AG08395 (cell line): ENCODE measurements around the gene SLC2A13.
A peak's percentile ranks its signal among the peaks of the same experiment; 100 is the strongest.

Experiments used
- DNase-seq: peaks from one replicate; pipeline ENCODE4 v3.0.0; 2012; ENCODE audit warnings: mixed read lengths, low spot score

The SLC2A13 gene

DNA sequence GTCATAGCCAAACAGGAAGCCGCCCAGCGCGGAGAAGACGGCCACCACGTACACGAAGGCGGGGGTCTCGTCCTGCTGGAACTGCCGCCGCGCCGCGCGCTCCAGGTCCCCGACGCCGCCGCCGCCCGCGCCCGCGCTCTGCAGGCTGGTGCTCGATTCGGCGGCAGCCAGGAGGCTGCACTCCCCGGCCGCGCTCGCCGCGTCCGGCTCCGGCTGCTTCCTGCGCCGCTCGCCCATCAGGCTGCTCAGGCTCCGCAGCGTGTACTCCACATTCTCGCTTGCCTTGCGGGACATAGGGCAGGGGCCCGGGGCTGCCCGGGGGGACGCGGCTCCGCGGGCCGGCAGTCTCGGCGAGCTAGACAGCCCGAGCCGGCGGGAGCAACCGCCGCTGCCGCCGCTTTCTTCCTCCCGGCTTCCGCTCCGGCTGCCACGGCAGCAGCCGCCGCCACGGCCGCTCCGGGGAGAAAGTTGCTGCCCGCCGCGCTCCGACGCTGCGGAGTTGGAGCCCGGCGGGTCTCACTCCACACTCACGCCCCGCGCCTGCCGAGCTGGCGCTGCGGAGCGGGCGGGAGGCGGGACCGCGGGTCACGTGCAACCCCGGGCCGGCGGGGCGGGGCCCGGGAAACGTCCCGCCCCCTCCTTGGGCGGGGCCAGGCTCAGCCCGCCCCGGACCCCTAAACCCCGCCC, at the start of gene SLC2A13:
Gene SLC2A13 (minus strand): TSS at position 567 of the 687 bp plus-strand sequence. CDS start 273 bp downstream, at position 294.
- peak; percentile 94 for DNase-seq

DNA sequence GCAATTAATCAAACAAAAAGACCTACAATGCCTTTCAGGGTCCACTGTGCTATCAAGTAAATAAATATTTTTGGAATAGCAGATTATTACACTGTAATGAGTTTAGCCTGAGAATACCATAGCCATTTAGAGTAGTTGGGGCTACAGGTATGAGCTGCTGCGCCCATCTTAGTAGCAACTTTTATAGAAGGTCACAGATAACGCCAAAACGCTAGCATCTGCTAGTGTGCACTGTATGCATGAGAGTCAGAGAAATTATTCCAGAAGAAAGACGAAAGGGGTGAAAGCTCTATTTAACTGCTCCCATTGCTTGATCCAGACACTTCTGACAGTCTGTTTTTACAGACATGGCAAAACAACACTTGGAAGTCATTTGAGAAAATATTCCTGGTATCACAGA, 48.5 kb upstream of the SLC2A13 start:
- DNase-seq, result no peak

DNA sequence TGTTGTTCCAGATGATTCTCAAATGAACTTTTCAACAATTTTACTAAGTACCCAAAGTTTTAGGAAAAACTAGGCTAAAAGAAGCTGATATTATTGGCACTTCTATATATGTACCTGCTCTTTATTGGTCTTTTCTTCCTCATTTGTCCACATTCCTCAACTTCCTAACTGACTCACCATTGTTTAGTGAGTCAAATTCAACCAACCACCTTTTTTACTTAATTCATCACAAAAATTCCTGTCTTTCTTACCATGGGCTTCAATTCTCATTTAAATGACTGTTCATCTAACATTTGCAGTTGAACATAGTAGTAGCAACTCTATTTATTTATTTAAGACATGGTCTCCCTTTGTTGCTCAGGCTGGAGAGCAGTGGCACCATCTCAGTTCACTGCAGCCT, 47.6 kb upstream of the SLC2A13 start:
- no peak for DNase-seq

DNA sequence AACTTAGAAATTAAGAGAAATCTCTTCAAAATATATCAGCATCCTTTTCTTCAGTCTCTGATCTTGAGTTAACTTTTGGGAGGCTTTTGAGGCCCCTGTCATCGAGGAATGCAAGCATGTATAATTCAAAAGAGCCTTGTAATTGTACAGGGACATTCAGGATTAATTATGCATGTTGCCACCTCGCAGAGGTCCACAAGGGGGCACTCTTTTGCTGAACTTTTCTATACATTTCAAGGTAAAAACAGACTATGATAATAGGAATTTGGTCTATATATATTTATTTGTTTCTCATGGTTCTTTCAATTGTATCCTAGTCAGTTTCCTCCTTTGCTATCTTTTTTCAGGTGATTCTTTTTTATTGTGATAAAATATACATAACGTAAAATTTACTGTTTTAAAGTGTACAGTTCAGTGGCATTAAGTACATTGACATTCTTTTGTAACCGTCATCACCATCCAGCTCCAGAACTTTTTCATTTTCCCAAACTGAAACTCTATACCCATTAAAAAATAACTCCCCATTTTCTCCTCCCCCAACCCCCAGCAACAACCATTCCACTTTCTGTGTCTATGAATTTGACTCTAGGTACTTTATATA, 47.0 kb upstream of the SLC2A13 start:
- DNase-seq, result peak; percentile 14

DNA sequence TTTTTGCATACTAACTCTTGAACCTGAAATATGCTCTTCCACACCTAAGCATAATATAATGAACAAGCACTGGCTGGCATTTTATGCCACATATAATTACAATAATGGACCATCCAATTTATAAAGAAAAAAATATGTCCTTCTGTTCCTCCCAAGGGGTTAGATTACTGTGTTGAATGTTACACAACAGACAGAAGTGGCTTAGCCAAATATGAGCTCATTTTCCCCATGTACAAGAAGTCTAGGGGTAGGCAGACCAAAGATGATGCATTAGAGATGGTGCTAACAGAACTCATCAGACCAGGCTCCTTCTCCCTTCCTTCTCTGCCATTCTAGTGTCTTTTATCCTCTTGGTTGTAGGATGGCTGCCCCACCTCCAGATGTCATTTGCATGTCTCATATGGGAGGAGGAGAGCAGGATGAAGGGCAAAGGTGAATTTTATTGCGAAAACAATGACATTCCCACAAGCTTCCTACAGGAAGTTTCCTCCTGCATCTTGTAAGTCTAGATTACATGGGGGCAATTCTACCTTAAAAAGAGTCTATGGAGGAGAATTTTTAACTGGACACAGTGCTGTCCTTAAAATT, 43.9 kb upstream of the SLC2A13 start:
- no peak for DNase-seq

DNA sequence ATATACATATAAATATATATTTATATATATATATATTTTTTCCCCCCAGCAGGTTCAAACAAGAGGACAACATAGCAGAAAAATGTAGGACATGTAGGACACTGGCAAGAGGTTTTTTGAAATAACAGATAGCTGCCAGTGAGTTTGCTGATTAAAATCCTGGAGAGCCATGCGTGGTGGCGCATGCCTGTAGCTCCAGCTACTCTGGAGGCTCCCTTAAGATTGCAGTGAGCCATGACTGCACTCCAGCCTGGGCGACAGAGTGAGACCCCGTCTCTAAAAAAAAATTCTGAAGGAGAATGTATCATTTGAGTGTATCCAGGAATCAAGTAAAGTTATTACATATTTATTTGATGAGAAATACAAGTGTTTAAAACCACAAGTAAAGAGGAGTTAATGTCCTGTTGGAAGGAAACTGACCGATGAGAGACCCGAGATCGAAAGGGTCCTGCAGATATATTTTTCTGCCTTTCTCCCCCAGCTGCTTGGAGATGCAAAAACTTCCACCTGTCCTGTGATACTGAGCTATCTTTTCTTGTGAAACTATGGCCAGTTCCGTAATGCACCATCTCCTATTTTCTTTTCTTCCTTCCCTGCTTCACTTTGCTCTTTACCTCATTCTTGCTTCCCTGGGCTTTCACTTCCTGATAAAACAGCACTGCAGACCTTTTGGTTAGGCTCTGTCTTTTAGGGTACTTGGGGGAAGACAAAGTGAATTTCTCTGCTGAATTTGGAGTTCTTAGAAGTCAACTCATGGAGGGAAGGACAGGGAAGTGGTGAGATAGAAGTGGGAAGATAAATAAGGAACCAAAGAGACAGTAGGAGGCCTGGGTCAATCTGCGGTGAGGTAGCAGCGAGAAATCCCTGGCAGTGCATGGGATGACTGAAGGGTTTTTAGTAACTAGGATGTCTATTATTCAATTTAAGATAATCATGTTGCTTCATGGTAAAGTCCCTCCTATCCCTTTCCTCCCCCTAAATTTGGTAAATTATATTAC, 41.2 kb upstream of the SLC2A13 start:
- no peak for DNase-seq

DNA sequence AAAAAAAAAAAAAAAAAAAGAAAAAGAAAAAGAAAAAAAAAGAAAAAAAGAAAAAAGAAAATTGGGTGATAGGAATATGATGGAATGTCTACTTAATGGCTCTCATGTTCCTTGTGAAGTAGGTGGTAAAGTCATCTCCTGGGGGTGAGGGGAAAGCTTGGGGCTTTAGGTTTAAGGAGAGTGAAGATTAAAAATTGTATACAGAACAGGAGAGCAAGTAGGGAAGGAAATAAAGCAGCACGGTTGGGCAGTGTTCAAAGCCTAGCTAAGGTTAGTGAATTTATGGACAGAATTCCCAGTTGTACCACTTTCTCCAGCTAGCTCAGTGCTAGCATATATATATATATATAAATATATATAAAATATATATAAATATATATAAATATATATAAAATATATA, 40.0 kb upstream of the SLC2A13 start:
- DNase-seq, result no peak

DNA sequence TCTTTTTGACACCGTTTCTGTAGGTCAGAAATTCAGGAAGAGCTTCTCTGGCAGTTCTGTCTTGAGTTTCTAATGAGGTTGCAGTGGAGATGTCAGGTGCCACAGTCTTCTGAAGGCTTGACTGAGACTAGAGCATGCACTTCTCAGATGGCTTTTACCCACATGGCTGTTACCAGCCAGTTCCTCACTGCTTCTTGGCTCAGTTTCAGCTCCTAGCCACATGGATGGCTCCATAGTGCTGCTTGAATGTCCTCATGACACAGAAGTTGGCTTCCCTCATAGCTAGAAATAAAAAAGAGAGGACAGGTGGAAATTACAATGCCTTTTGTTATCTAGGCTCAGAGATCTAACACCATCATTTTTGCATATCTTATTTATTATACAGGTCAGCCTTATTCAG, 38.1 kb upstream of the SLC2A13 start:
- DNase-seq, result no peak

DNA sequence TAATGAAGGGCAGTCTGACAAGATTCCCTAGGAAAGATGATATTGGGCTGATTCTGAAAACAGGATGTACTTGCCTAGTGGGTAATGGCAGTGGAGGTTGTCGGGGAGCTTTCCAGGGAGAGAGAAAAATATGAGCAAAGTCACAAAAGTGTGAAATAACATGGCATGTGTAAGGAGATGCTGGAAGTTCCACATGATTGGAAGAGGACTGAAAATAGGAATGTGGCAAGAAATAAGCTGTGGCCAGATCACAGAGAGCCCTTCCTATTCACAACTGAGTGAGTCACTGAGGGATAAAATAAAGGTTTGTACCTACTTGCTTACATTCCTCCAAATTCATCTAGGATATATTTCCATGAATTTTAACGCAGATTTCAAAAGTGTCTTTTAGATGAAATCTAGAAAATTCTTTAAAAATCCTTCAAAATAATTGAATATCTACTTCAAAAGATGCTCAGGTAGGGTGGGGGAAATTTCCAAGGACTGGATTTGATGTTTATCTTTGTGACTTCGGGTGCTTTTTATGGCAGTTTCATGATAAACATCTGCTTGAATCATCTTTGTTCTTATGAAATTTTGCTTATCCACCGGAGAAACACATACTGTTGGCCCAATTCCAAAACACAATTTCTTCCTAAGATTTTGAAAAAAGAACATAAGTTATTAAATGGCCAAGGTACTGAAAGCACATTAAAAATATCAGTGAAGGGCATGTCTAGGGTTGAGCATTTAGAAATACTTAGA, 36.3 kb upstream of the SLC2A13 start:
- DNase-seq, result no peak

DNA sequence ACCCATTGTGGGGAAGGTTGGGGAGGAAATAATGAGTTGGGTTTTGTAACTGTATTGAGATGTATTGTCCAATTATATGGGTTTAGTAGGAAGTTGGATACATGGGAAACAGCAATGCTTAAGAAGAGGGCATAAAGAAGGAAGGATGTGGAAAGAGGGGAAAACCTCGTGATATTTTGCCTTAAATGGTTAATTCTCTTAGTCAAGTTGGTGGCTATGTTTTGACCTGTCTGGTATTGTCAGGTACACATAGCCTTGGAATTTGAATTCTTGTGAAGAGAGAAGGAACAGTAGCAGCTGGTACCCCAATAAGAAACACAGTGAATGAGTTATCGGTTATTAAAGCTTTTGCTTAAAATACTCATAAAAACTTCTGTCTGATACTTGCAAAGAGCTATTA, 32.6 kb upstream of the SLC2A13 start:
- no peak for DNase-seq

DNA sequence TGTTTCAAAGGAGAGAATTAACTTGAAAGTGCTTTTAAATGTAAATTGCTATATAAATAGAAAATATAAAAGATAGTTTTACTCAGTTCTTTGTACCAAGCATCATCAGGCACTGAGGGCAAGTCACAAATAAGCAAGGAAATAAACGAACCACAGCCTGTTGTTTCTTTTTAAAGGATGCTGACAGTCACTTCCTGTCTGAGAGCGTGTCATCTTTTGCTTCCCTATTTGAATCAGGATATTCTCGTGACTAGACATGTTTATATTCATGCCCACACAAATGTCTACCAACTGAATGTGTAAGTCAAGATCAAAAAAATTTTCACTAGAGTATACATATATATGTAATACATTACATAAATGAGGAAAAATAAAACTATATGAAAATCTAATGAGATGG, 31.4 kb upstream of the SLC2A13 start:
- DNase-seq, result peak; percentile 2

DNA sequence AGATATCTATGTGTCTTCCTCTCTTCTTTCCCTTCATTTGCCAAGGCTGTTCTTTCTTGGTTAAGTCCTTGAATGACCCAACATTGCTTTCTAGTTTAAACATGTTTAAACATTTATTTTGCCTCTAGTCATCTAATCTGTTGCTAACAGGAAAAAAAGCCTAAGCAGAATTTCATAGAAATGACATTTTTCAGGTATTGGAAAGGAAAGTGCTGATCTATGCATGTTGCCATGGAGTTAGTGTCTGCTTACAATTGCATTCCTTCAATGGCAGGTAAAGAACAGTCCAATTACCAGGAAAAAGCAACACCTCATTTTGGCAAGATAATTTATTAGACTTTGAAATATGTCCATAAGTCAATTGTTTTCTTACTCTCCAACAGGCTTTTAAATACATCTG, 21.5 kb upstream of the SLC2A13 start:
- no peak for DNase-seq

DNA sequence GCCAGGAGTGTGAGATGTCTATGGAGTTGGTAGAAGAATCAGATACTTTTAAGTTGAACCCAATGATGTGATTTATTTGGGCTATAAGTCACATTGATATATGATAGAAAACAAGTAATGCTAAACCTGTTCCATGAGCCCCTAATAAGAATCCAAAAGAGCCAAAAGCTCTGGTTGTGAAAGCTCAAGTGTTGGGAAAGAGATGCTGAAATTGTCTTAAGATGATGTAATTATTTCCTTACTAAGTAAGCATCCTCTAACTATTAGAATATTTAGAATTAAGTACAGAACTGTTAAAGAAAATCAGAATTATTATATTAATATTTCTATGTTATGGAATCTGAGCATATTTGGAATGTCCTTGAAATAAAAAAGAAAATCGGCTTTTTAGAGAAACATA, 17.6 kb upstream of the SLC2A13 start:
- DNase-seq, result no peak

DNA sequence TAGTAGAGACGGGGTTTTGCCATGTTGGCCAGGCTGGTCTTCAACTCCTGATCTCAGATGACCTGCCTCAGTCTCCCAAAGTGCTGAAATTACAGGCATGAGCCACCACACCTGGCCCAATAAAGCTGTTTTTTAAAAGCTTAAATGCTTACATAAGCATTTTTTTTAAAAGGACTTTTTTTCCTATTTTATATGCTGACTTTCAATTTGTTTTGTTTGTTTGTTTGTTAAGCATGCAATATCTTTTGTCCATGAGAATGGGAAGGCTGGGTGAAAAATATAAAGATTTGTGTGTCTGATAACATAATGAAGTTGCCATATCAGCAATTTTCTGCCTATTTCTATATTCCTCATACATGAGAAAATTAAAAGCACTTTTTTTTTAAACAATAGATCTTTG, 17.0 kb upstream of the SLC2A13 start:
- DNase-seq, result no peak

DNA sequence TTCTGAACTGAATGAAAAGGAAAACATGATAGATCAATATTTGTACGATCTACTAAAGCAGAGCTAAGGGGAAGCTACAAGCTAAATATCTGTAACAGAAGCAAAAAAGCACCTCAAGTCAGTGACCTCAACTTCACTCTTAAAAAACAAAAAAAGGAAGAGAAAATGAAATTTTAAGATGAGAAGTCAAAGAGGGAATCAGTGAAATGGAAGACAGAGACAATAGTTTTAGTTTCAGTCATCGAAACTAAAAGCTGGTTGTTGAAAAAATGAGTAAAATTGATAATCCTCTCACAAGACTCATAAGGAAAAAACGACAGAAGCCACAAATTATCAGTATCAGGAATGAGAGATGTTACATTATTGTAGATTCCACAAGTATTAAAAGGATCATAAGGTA, 11.9 kb upstream of the SLC2A13 start:
- DNase-seq, result no peak

DNA sequence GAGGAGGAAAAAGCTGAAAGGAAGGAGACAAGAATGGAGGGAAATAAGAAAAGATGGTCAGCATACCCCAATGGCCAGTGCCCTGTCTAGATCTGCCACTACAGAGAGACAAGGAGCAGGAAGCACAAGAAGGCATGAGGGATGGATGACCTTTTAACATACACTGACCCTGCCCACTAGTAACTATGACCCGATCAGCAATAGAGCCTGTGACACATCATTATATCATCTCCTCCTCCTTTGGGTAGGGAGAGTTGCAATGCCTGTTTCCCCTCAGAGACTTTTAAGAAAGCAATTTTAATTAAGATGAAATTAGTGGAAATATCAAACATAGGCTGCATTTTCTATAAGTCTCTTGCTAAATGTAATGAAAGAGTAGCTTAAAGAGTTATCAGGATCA, 4.7 kb upstream of the SLC2A13 start:
- DNase-seq, result no peak

DNA sequence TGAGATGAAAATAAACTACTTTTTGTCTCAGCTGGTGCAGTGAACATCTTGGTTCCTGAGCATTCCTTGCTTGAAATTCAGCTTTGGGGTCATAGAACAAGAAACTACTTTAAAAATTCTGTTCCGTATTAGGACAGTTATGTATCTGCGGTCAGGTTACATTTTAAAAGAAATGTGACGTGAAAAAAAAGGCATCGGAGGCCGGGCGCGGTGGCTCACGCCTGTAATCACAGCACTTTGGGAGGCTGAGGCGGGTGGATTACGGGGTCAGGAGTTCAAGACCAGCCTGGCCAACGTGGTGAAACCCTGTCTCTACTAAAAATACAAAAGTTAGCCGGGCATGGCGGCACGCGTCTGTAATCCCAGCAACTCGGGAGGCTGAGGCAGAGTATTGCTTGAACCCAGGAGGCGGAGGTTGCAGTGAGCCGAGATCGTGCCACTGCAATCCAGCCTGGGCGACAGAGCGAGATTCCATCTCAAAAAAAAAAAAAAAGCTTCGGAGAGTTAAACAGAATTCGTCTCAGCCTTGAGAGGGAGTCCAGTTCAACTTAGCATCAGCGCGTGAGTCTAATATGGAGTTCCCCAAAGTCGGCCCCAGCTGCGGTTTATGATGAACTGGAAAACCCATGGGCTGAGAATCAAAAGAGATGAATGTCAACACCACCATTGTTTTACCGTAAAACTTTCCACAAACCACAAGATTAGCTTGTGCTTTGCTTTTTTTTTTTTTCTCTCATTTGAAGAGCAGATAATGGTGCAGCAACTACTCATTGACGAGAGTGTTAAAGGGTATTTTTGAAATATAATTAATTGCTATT, 2.1 kb upstream of the SLC2A13 start:
- no peak for DNase-seq

DNA sequence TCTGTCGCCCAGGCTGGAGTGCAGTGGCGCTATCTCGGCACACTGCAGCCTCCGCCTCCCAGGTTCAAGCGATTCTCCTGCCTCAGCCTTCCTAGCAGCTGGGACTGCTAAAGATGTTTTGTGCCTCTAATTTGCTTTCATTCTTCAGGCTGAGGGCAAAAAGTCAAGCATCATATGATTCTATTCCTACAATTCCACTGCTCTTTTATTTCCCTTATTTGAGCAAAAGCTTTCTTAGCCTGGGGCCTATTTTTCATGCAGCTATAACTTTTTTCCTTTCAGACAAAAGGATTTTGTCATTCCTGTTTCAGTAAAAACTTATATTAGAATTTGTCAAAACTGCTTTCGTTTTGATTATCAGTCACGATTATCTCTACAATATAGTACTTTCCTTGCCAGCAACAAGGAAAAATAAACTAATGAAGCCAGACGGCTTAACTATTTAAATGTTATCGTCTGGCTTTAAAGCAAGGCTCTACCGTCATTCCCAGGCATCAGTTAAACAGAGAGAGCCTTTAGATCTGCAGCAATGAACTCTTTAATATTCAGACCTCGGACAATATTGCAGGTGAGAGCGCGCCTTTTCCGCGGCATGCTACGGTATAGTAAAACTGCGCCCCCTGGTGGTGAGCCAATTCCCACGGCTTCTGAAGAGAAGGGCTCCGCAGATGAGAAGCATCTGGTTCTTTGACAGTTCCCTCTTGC, 1.4 kb upstream of the SLC2A13 start:
- DNase-seq, result peak; percentile 61

DNA sequence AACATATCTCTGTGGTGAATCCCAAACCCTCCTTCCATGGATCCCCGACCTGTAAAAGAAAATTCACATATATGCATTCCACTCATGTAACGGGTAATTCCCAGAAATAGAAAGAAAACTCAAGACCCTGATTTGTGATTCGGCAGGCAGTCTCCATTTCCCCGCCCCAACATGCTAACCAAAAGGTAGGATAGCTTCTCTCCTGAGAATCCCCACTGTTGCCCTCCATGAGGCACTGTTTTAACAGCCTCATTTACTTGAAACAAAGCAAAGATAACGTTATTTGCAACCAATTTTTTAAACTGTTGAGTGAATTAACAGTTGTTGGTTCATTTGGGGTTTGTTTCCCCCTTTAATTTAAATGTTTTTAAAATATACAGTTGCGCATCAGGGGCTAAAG, 774 bp upstream of the SLC2A13 start:
- no peak for DNase-seq

DNA sequence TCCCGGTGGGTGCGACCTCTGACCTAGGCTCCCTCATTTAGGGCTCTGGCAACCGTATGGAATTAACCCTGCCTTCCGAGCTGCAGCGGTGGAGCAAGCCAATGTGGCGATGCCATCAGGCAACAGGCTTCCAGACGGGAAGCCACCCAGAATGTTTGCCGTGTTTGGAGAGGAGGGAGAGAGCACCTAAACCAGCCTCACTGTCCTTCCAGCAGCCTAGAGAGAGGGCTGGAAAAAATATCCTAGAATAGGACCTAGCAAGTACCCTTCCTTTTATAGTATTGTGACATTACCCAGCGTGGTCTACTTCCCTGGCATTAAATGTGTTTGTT, 287 bp upstream of the SLC2A13 start:
- DNase-seq, result no peak

DNA sequence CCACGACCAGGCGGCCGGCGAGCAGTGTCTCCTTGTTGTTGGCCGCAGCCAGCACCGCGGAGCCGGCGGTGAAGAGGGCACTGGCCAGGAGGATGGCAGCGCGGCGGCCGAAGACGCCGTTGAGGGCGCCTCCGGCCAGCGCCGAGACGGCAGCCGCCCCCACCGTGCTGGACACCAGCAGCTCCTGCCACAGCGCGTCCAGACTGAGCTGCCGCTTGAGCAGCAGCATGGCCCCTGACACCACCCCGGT, 691 bp downstream of the SLC2A13 start:
- DNase-seq, result no peak
